MM.1S (cell line): ENCODE data around the gene CCDC40.

ENCODE experiments used
- CTCF ChIP-seq: fragments of 300-600 bp; sonication (generic); IDR thresholded peaks from 2 replicates; pipeline ENCODE4 v1.5.1; 2016; ENCODE audit warnings: antibody characterized with exemption, low read length, mixed read lengths
- EZH2 ChIP-seq: fragments of 300-600 bp; sonication (generic); optimal IDR thresholded peaks from 2 replicates; pipeline ENCODE3; 2017; ENCODE audit warnings: low read depth, mild to moderate bottlenecking, antibody characterized with exemption, low read length, mixed read lengths

- TF ChIP-seq CTCF: no peak
- no peak for TF ChIP-seq EZH2
Observed at GRCh38 chr17:80064696-80065095, 28.3 kb downstream of the CCDC40 start.
